GM23338 (cell line): ENCODE data around the gene DIAPH3. TPM values are rescaled to one million over a fixed set of nuclear protein-coding genes. Genes with fewer than 3 reads are reported as not detected.

ENCODE experiments used
- ATAC-seq: fragments of 200-7000 bp; cut with Tn5 transposase; 3 replicates; pipeline ENCODE4 v1.9.1; 2020
- DNase-seq: peaks from one replicate; pipeline ENCODE4 v3.0.0-alpha.2; 2015; ENCODE audit warnings: low spot score
- H2AFZ ChIP-seq: fragments of 200-600 bp; sonication (generic); 2 replicates; pipeline ENCODE4 v1.8.0; 2016; ENCODE audit warnings: antibody characterized with exemption, mild to moderate bottlenecking, moderate library complexity
- H3F3A ChIP-seq: fragments of 200-600 bp; sonication (generic); replicated peaks from 2 replicates; pipeline ENCODE4 v1.8.0; 2017; ENCODE audit warnings: antibody characterized with exemption, mixed run types, low read depth
- H3K27ac ChIP-seq: fragments of 200-600 bp; sonication (generic); 2 replicates; pipeline ENCODE4 v1.6.1; 2016; ENCODE audit warnings: low read depth
- H3K27me3 ChIP-seq: fragments of 200-600 bp; sonication (generic); 2 replicates; pipeline ENCODE4 v1.8.0; 2016; ENCODE audit warnings: mild to moderate bottlenecking, mixed run types, moderate library complexity; ENCODE audit not compliant: insufficient read depth
- H3K36me3 ChIP-seq: fragments of 200-600 bp; sonication (generic); 2 replicates; pipeline ENCODE4 v1.8.0; 2016; ENCODE audit warnings: mild to moderate bottlenecking; ENCODE audit not compliant: insufficient read depth
- H3K4me1 ChIP-seq: fragments of 200-600 bp; sonication (generic); 2 replicates; pipeline ENCODE4 v1.8.0; 2016; ENCODE audit warnings: mild to moderate bottlenecking, moderate library complexity; ENCODE audit not compliant: insufficient read depth
- H3K4me2 ChIP-seq: fragments of 200-600 bp; sonication (generic); 2 replicates; pipeline ENCODE4 v1.7.1; 2017; ENCODE audit warnings: mixed run types
- H3K4me3 ChIP-seq: fragments of 200-600 bp; sonication (generic); 2 replicates; pipeline ENCODE4 v1.6.1; 2016; ENCODE audit warnings: mixed run types
- H3K79me2 ChIP-seq: fragments of 200-600 bp; sonication (generic); replicated peaks from 2 replicates; pipeline ENCODE4 v1.8.0; 2017; ENCODE audit warnings: mild to moderate bottlenecking; ENCODE audit not compliant: insufficient read depth
- H3K9me2 ChIP-seq: fragments of 200-600 bp; sonication (generic); 2 replicates; pipeline ENCODE4 v1.8.0; 2017; ENCODE audit not compliant: insufficient read depth
- H4K20me1 ChIP-seq: fragments of 200-600 bp; sonication (generic); replicated peaks from 2 replicates; pipeline ENCODE4 v1.8.0; 2017; ENCODE audit warnings: mild to moderate bottlenecking; ENCODE audit not compliant: insufficient read depth
- H3K27ac Mint-ChIP-seq: 2 replicates; pipeline ENCODE4 v1.8.0; 2020; ENCODE audit warnings: inconsistent platforms, mild to moderate bottlenecking, moderate library complexity, mixed read lengths
- H3K27me3 Mint-ChIP-seq: 3 replicates; pipeline ENCODE4 v1.8.0; 2022; ENCODE audit warnings: low read depth, mild to moderate bottlenecking, moderate library complexity, mixed read lengths, inconsistent platforms; ENCODE audit not compliant: insufficient read depth, poor library complexity
- H3K36me3 Mint-ChIP-seq: 3 replicates; pipeline ENCODE4 v1.8.0; 2021; ENCODE audit warnings: low read depth, mild to moderate bottlenecking, inconsistent platforms, moderate library complexity, mixed read lengths
- H3K4me1 Mint-ChIP-seq: 3 replicates; pipeline ENCODE4 v1.8.0; 2020; ENCODE audit warnings: mild to moderate bottlenecking, inconsistent platforms, mixed read lengths
- H3K4me3 Mint-ChIP-seq: 3 replicates; pipeline ENCODE4 v1.8.0; 2021; ENCODE audit warnings: moderate library complexity, mild to moderate bottlenecking, inconsistent platforms, mixed read lengths
- H3K9me3 Mint-ChIP-seq: 3 replicates; pipeline ENCODE4 v1.8.0; 2020; ENCODE audit warnings: moderate library complexity, mild to moderate bottlenecking, inconsistent platforms, mixed read lengths
- CREB1 ChIP-seq: fragments of 250-450 bp; sonication (Bioruptor Pico); IDR thresholded peaks from 2 replicates; pipeline ENCODE4 v1.5.0; 2020; ENCODE audit warnings: low read depth, mild to moderate bottlenecking, moderate library complexity
- CTCF ChIP-seq, 2 experiments: fragments of 200-600 bp in 1 of 2; sonication (generic) in 1 of 2; conservative IDR thresholded peaks; 2 replicates each; pipeline versions ENCODE4 v1.5.1 to v1.6.1; 2016 to 2017; ENCODE audit warnings: antibody characterized with exemption in 2 of 2, low read depth in 2 of 2, mild to moderate bottlenecking in 2 of 2, moderate library complexity in 1 of 2
- ETS1 ChIP-seq: IDR thresholded peaks from 2 replicates; pipeline ENCODE4 v1.6.1; 2016; ENCODE audit warnings: antibody characterized with exemption
- EZH2 ChIP-seq: fragments of 200-600 bp; sonication (generic); IDR thresholded peaks from one replicate; pipeline ENCODE4 v1.8.0; 2017; ENCODE audit warnings: antibody characterized with exemption, mild to moderate bottlenecking, low read depth; ENCODE audit not compliant: unreplicated experiment
- EZH2phosphoT487 ChIP-seq: fragments of 200-600 bp; sonication (generic); IDR thresholded peaks from one replicate; pipeline ENCODE4 v1.8.1; 2018; ENCODE audit warnings: antibody characterized with exemption; ENCODE audit not compliant: unreplicated experiment
- JUNB ChIP-seq: IDR thresholded peaks from one replicate; pipeline ENCODE4 v1.6.1; 2016; ENCODE audit warnings: antibody characterized with exemption; ENCODE audit not compliant: unreplicated experiment
- POLR2AphosphoS5 ChIP-seq: IDR thresholded peaks from 2 replicates; pipeline ENCODE4 v1.6.1; 2016; ENCODE audit warnings: antibody characterized with exemption, low read depth
- REST ChIP-seq: IDR thresholded peaks from one replicate; pipeline ENCODE4 v1.6.1; 2018; ENCODE audit warnings: antibody characterized with exemption; ENCODE audit not compliant: unreplicated experiment
- STAT1 ChIP-seq: IDR thresholded peaks from one replicate; pipeline ENCODE4 v1.6.1; 2016; ENCODE audit warnings: antibody characterized with exemption; ENCODE audit not compliant: unreplicated experiment
- ZNF114 ChIP-seq: fragments of 250-450 bp; sonication (Bioruptor Pico); IDR thresholded peaks from 2 replicates; pipeline ENCODE4 v1.5.0; 2020; ENCODE audit warnings: mild to moderate bottlenecking, moderate library complexity
- ZNF331 ChIP-seq: fragments of 250-450 bp; sonication (Bioruptor Pico); IDR thresholded peaks from 2 replicates; pipeline ENCODE4 v1.5.0; 2020; ENCODE audit warnings: low read depth, mild to moderate bottlenecking, moderate library complexity
- ZNF462 ChIP-seq: fragments of 250-450 bp; sonication (Bioruptor Pico); IDR thresholded peaks from 2 replicates; pipeline ENCODE4 v1.5.0; 2020; ENCODE audit warnings: mild to moderate bottlenecking, moderate library complexity
- polyA plus RNA-seq: library from polyadenylated mRNA; unstranded; fragments of >200 nt; fragmentation: Nextera tagmentation; extraction: Ambion mirVana; gene quantifications from 2 replicates; pipeline ENCODE4 v1.2.1, GENCODE V29; 2016
- total RNA-seq: library from RNA; depleted of rRNA; stranded (reverse); fragments of >200 nt; shearing (Covaris generic); gene quantifications from 2 replicates; pipeline ENCODE4 v1.2.3, GENCODE V29; 2014

The DIAPH3 gene
- total and polyA plus RNA-seq, 2 experiments from 2014 or later: 23.4 to 30.2 TPM

- TF ChIP-seq STAT1: no peak
- TF ChIP-seq ZNF331 (CRISPR knock-in tag): no peak
- TF ChIP-seq ZNF114: no peak
- TF ChIP-seq CREB1 (CRISPR knock-in tag): no peak
- no peak for TF ChIP-seq POLR2AphosphoS5
- no peak for TF ChIP-seq JUNB
- TF ChIP-seq ZNF462 (CRISPR knock-in tag): no peak
Observed at GRCh38 chr13:60111691-60112090, 52.0 kb downstream of the DIAPH3 start (continued).

GRCh38 chr13:60109285-60109684, 54.4 kb downstream of the DIAPH3 start:
- H3K36me3 Mint-ChIP-seq: peaks cover 21% of the 10 kb centered on the region
- H3K79me2 ChIP-seq: peaks cover 33% of the 10 kb centered on the region
- no peaks in the 10 kb centered on the region for H3K27me3 ChIP-seq
- H4K20me1 ChIP-seq: 0 out of 2 replicates have a peak, but pooled peaks cover 10% of the 10 kb centered on the region
- no peak overlapping the region for H3K4me2 ChIP-seq
- no peak overlapping the region for H3K4me3 Mint-ChIP-seq
- no peak overlapping the region for H3K4me3 ChIP-seq
- DNase-seq (no peak), ATAC-seq (no peak)
- H3K9me3 Mint-ChIP-seq: peaks cover 5% of the 10 kb centered on the region; the same call in 1 of the 3 replicates
- no peaks in the 10 kb centered on the region for H3K4me1 Mint-ChIP-seq
- no peak overlapping the region for H3K27ac Mint-ChIP-seq
- no peaks in the 10 kb centered on the region for H3K9me2 ChIP-seq
- H3F3A ChIP-seq: no peaks in the 10 kb centered on the region
- H3K4me1 ChIP-seq: no peaks in the 10 kb centered on the region
- H2AFZ ChIP-seq: no peak overlapping the region
- H3K27me3 Mint-ChIP-seq: no peaks in the 10 kb centered on the region
- H3K27ac ChIP-seq: no peak overlapping the region
- H3K36me3 ChIP-seq: peaks cover 3% of the 10 kb centered on the region; the same call in 1 of the 2 replicates
- no peak for TF ChIP-seq POLR2AphosphoS5
- no peak for TF ChIP-seq ETS1
- TF ChIP-seq CREB1 (CRISPR knock-in tag): no peak
- TF ChIP-seq CTCF (conservative IDR thresholded peaks at IDR 0.05; ENCODE audit: low read depth in 2 of 2): no peak
- no peak for TF ChIP-seq EZH2
- TF ChIP-seq EZH2phosphoT487: no peak
- TF ChIP-seq REST: no peak
- no peak for TF ChIP-seq ZNF114
